GM23248 (cell line): ENCODE measurements around the gene TTC3.

Experiments used
- EZH2 ChIP-seq: fragments of 200-600 bp; sonication (generic); IDR thresholded peaks from 2 replicates; pipeline ENCODE4 v1.6.1; 2018; ENCODE audit warnings: antibody characterized with exemption, mild to moderate bottlenecking; ENCODE audit not compliant: insufficient read depth, poor library complexity, severe bottlenecking
- EZH2phosphoT487 ChIP-seq: fragments of 200-600 bp; sonication (generic); IDR thresholded peaks from 2 replicates; pipeline ENCODE4 v1.6.1; 2018; ENCODE audit warnings: antibody characterized with exemption, moderate library complexity, mild to moderate bottlenecking, low read depth; ENCODE audit not compliant: insufficient read depth

GRCh38 chr21:37136744-37137143 is 63.7 kb downstream of the TTC3 start:
- TF ChIP-seq EZH2phosphoT487 (no peak), EZH2 (no peak)
